ENCODE results near the gene GYPC.

DNA sequence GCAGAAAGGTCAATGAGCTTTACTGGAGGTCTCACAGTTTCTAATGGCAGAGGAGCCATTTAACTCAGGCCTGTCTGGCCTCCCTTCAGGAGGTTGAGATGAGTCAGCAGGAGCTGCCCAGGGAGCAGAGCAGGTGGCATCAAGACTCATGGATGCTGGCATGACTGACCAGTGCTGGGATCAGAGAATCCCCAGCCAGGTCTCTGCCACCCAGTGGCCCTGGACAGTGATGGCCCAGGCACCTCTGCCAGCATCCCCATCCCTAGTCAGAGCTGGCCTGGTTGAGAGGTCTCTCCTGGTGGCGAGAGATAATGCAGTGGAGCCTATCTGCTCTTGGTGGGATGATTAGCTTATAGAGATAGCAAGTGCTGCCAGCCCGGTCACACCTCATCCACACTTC, 43.1 kb downstream of the GYPC start:
- TF ChIP-seq CTCF (IDR thresholded peaks at IDR 0.05; ENCODE audit: low read depth, low read length): no peak
- no peak for TF ChIP-seq EZH2phosphoT487 (IDR thresholded peaks at IDR 0.05; ENCODE audit: low read depth)
